Measurements from ENCODE around the gene SH3YL1.

DNA sequence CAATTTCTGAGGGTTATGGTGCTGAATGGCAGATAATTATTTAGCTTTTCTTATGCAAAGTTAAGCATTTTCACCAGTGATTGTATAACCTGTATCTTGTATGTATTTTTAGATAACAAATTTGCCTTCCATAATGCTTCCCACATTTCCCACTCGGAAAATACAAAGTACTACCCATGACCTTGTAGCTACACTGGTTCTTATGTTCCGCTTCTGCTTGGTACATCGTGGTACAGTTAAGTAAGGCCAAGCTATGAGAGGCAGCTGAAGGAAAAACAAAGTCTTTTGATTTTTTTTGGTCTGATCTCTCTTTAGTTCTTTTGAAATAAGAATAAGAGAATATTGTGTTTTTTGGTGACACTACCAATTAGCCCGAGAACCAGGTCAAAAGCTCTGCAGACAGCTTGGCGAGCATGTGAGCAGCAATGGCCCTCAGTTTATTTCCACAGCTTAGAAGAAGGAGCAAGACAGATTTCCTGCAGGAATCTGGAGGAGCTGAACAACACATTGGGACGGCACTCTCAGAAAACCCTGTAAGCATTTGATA, 26.8 kb downstream of the SH3YL1 start:
- TF ChIP-seq CTCF (IDR thresholded peaks at IDR 0.05; ENCODE audit: insufficient read depth, low read length, poor library complexity, severe bottlenecking) (no peak), EZH2phosphoT487 (conservative IDR thresholded peaks at IDR 0.05; ENCODE audit: low read length) (no peak)

All from SU-DHL-6 (cell line).